LHCN-M2 (cell line): ENCODE data around the gene PMPCA. TPM values are rescaled to one million over a fixed set of nuclear protein-coding genes. Genes with fewer than 3 reads are reported as not detected.
A peak's percentile ranks its signal among the peaks of the same experiment; 100 is the strongest.
"Not testable (repeated sequence)": the region's sequence is repeated elsewhere in the genome, so short reads cannot be mapped to it uniquely, and the experiment has no call there.

ENCODE experiments used
- DNase-seq: peaks from one replicate; pipeline ENCODE4 v3.0.0-alpha.2; 2012; ENCODE audit warnings: low read depth
- total RNA-seq: library from RNA; depleted of rRNA; stranded (reverse); fragments of >200 nt; gene quantifications from 2 replicates; pipeline ENCODE4 v1.2.3, GENCODE V29; 2014

PMPCA gene
- total RNA-seq, 1 experiment from 2014 or later = 46.9 TPM

- DNase-seq = no peak
Observed at GRCh38 chr9:136394312-136395019, 16.0 kb upstream of the PMPCA start.

DNA sequence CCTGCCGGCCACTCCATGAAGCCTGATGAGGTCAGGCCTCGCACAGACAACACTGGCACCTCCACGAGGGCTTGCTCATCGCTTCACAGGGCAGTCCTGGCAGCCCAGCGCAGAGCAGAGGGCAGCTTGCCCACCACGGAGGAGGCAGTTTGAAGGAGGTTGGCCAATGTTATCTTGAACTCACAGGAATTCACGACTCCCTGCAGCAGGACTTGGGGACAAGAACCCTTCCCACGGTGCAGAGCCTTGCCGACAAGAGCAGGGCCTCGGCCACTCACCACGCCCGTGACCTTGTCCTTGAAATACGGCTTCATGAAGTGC is 15.5 kb upstream of the PMPCA start:
- no peak for DNase-seq

DNA sequence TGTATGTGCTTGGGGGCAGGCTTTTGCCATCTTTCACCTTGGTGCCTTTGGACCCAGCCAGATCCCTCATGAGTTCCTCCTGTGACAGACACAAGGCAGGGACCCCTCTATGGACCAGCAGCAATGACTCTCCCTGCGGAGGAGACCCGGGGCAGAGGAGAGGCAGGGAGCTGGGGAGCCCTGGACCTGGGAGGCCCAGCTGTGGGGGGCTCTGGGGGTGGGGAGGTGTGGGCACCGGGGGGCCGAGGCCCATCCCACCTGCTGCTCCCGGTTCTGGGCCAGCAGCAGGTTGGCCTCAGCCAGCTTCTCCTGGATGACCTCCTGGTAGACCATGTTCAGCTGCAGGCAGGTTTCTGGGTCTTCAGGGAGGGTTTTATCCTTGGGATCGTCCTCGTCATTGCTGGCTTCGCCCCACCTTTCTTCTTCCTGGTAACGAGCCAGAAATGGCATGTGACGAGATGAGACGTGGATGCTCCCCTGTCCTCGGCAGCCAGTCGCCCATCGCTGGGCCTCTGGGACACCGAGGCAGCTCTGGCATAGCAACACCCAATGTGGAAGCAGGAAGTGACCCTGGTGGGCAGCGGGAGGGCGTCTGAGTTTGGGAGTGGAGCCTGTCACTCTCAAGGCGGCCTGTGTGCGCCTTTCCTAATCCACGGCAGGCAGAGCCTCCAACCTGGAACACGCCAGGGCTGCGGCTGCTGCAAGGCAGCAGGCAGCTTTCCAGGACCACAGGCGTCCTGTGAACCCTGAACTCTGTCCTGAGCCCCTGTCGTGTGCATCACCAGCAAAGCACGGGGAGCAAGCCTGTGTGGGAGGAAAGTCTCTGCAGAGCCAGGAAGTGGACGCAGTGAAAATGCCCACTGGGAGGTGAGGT is 14.9 kb upstream of the PMPCA start:
- no peak for DNase-seq

DNA sequence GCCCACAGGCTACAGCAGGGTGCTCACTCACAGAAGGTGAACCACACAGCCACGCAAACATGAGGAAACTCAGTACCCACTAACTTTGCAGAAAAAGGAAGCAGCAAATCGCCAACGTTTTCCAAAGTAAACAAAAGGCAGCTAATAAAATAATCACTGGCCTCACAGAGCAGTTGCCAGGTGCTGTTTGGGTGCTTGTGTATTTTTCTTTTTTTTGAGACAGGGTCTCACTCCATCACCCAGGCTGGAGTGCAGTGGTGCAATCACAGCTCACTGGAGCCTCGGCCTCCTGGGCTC is 14.3 kb upstream of the PMPCA start:
- DNase-seq = no peak

DNA sequence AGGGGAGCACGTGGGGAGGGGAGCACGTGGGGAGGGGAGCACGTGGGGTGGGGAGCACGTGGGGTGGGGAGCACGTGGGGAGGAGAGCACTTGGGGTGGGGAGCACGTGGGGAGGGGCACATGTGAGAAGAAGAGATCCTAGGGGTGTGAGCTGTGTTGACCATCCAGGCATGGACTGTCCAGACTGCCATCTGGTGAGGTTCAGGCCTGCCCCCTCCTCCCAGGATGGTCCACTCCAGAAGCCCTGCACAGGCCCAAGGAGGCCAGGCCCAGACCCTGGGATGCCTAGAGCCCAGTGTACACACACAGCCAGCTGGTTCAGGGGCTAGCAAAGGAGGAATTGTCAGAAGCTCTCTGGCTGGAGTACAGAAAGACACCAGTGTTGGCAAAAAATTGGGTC is 12.8 kb upstream of the PMPCA start:
- DNase-seq = no peak

DNA sequence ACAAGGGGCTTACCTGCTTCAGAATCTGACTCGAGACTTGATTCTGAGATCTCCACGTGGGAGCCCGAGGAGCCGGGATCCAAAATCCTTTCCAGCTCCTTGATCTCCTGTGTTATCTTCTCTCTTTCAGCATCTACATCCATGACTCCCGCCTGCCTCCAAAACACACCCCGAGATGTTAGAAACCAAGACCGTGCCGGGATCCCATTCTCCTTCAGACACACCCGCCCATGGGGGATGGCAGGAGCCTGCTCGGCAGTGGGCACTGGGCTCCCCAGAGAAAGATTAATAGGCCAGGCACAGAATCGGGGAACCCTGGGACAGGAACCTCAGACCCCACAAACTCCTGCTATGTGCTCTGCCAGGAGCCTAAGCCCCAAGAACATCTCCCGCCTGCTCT is 12.2 kb upstream of the PMPCA start:
- no peak for DNase-seq

DNA sequence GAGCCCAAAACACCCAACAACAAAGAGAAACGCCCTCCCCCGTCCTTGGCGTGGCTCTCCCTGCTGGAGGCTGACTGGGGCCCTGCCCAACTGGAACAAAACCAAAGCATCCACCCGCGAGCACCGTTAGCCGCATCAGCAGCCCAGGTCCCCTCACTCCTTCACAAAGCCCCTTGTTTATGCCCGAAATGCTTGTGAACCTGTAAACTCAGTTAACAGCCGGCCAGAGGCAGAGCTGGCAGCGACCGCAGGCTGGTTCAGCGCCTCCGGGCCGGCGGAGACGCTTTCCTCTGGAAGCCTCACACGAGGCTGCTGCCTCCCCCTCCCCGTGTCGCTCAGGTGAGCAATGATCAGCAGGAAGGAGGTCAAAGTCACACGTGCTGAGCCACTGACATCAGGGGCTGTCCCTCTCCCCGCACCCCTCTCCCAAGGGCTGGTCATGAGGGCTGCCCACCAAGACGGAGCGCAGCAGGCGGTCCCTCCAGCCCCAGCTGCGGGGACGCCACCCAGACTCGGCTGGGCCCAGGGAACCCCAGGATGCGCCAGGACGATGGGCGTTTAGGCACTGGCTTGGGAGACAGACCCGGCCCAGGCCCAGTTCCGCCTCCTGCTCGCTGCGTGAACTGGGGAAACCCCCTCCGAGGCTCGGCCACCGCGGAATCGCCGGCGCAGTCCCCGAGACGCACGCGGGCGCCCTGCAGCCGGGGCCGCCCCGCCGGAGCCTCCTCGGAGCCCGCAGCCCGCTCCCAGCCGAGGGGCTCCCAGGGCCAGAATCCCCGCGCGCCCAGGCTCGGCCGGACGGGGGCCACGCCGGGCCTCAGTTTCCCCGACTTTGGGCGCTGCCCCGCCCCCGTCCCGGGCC is 11.1 kb upstream of the PMPCA start:
- DNase-seq = no peak

- DNase-seq = peak; percentile 79
Observed at GRCh38 chr9:136400038-136400834, 10.2 kb upstream of the PMPCA start, which contains the start of gene SNAPC4. Gene SNAPC4 (minus strand): TSS chr9:136400170. CDS start chr9:136398428, 1,742 bp downstream.

DNA sequence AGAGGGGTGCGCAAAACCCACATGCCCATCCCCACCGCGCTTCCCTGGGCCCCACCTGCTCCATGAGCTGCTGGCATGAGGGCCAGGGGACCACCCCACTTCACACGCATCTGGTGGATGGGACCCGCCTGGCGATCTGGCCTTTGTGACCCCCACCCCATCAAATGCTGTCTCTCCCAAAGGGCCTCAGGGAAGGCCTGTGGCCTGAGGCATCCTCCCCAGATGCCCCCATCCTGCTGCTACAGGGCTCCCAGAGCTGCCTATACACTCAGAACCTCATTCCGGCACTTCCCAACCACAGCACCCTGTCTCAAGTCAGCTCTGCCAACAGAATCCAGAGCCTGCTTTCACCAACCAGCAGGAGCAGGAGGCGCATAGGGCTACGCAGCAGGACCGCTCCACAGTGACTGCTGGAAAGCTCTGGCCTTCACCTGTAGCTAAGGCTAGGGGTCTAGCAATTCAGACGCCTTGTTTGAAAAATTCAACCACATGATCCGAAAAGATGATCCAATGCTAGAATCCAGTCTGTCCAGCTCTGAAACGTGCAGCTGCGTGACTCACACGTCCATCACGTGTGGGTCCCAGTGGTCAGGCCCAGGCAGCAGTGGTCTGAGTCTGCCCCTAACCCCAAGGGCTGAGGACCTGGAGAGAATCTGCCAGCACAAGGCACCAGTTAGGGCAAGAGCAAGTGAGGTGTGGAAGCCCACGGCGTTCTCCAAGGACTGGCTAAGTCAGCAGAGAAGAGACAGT is 9.1 kb upstream of the PMPCA start:
- peak; percentile 21 for DNase-seq

DNA sequence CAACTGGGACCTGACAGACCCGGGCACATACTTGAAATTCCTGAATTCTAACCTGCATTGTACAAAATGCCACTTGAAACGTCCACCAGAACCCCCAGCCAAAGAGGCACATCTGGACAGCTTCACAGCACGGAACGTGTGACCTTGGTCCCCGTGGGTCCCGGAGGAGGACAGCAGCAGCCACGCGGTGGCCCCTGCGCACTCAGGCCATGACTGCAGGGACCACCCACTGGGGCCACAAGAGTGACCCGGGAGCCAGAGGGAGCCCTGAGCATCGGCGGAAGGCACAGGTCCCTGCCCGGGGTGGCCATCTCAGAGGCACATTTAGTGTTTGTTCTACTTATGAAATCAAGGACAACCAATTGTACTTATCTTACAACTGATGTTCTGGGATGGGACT is 8.4 kb upstream of the PMPCA start:
- DNase-seq = no peak

GRCh38 chr9:136403538-136403914 is 6.9 kb upstream of the PMPCA start:
- no peak for DNase-seq

DNA sequence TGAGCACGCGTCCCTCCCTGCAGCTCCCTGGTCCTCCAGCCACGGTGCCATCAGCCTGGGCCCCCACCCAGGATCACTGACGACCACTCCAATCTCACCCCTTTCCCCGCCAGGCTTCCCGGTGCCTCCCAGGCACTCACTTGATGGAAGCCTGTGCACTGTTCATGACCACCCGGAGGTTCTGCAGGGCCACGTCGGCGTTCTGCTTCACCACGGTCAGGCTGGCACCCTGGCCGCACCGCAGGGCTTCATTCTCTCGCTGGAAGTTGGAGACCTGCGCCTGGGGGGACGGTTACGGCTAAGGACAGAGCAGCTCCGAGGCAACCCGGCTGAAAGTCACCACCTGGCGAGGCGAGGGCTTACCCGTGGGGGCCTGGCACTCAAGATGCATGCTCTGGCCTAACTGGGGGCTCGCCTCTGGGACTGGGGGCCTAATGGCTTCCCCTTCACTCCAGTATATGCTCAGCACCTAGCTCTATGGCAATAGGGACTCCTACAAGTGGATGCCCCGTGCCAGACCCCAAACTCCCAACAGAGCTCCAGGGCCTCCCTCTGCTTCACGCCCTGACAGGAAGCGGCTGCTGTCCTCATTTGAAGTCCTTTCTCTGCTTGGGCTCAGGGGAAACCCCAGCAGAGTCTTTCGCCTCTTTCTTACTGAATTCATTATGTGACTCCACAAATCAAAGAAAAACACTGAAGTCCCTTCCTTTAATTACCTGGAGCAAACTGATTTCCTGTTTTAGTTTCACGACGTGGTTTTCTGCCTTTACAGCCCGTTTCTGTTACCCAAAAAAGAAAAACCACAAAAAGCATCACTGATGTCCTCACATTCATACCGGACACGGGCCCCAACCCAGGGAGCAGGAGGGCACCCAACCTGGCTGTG is 6.3 kb upstream of the PMPCA start:
- DNase-seq = no peak

- DNase-seq = no peak
Observed at GRCh38 chr9:136404801-136405136, 5.7 kb upstream of the PMPCA start.

DNA sequence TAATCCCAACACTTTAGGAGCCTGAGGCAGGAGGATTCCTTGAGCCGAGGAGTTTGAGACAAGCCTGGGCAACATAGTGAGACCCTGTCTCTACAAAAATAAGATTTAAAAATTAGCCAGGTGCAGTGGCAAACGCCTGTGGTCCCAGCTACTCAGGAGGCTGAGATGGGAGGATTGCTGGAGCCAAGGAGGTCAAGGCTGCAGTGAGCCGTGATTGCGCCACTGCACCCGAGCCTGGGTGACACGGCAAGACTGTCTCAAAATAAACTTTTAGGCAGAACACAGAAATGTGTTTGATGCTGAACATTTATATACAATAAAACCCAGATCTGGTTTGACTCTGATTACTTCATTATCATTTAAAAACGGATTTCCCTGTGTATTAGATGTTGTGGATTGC is 5.0 kb upstream of the PMPCA start:
- no peak for DNase-seq

GRCh38 chr9:136405904-136406303 is 4.6 kb upstream of the PMPCA start:
- not testable (repeated sequence) for DNase-seq

GRCh38 chr9:136407061-136407460 is 3.4 kb upstream of the PMPCA start:
- DNase-seq = not testable (repeated sequence)

DNA sequence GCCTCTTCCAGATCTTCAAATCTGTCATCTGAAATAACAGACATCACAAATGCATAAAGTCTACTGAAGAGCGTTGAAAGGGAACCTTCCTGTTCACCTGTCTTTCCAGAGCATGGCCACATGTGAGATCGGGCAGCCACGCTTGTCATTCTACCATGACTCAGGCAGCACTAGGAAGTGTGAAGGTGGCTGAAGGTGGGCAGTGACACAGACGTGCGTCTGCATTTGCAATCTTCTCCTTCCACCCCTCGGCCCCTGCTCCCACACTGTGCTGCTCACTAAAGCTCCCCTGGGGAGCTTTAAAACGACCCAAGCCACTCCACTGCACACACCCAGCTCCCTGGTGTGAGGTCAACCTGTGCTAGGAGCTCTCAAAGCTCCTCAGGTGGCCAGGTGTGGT is 2.5 kb upstream of the PMPCA start:
- DNase-seq = no peak

DNA sequence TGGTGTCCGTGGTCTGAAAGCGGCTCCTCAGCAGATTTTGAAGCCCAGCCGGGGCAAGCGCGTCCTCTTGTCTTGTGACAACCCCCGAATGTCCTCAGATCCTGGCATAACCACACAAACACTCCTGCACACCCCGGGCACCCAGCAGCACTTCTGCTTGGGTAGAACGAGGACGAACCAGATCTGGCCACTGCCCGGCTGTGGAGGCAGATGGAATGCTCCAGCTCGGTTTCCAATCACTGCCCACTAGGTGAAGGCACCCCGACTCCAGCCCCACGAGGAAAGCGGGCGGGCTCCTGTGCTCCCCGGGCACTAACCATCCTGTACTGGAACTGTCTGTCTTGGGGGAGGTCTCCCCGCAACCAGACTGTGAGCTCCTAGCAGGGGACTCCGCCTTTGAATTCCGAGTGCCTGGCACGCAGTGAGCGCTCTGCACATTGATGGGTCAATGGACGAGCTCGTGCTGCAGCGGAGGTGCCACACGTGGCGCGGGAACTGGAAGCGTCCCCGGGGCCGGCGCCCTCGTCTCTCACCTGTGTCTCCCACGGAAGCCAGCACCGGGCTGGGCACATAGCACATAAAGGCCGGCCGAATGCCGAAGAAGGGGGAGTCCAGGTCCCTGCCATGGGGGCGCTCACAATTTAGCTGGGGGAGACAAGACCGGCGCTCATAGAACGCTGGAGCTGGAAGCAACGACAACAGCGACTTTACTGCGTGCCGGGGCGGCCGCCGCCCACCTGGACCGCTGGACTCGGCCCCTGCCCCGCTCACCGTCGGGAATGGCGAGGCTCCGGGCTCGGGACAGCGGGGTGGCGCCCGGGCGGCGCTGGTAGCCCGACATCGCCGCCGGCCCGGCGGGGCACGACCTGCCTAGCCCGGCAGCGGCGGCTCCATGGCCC is 652 bp upstream of the PMPCA start:
- DNase-seq = peak; percentile 34

DNA sequence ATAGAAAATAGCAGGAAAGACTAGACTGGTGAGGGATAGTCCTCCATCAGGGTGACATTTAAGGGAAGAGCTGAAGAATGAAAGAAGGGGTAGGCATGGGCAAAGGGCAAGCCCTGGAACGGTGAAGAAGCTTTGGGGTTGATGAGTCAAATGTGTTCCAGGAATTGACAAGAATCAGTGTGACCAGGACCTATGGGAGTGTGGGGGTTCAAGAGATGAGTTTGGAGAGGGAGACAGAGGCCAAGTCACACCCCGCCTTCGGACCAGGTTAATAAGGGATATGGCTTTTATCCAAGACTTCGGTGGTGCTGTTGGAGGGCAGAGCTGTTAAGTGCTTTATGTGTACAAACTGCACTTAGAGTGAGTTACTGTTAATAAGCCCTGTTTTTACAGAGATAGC is 920 bp downstream of the PMPCA start:
- DNase-seq = no peak
